B cell (primary cell): ENCODE results near the gene BDKRB1. TPM values are rescaled to one million over a fixed set of nuclear protein-coding genes. Genes with fewer than 3 reads are reported as not detected.

ENCODE experiments used
- ATAC-seq: fragments of 200-7000 bp; cut with Tn5 transposase; one replicate; pipeline ENCODE4 v1.10.0; 2021; ENCODE audit warnings: low read depth, mild to moderate bottlenecking, moderate number of reproducible peaks, moderate library complexity
- CTCF ChIA-PET: fragments of 350-600 bp; sonication (Branson Sonifier 250); formaldehyde crosslinking; loops from one replicate; lab custom pipeline; 2021; ENCODE audit warnings: antibody characterized with exemption, inconsistent platforms; lab: Charles Lee
- POLR2A ChIA-PET: fragments of 350-600 bp; sonication (Branson Sonifier 250); formaldehyde crosslinking; loops from one replicate; lab custom pipeline; 2021; ENCODE audit warnings: antibody characterized with exemption; lab: Charles Lee
- DNase-seq: peaks from one replicate; pipeline ENCODE4 v3.0.0; 2013
- H2AFZ ChIP-seq: 2 replicates; pipeline ENCODE4 v1.6.1; 2012; ENCODE audit warnings: mild to moderate bottlenecking, low read depth, low read length; ENCODE audit not compliant: insufficient read depth, poor library complexity, severe bottlenecking
- H3K27ac ChIP-seq, 2 donors: 1 replicate in 1 of 2; 2 replicates in 1 of 2; pipeline ENCODE4 v1.5.1; 2012 to 2013; ENCODE audit warnings: low read length in 2 of 2, mild to moderate bottlenecking in 2 of 2, moderate library complexity in 1 of 2
- H3K27me3 ChIP-seq, 4 experiments: fragments of 200-600 bp in 1 of 4; sonication (generic) in 1 of 4; replicated peaks in 1 of 4; 1 replicate in 2 of 4; 2 replicates in 2 of 4; pipeline versions ENCODE4 v1.6.1 to v1.7.0; 2013 to 2016; ENCODE audit warnings: low read length in 3 of 4, mild to moderate bottlenecking in 2 of 4, mixed read lengths in 1 of 4, moderate library complexity in 1 of 4; ENCODE audit not compliant: insufficient read depth in 4 of 4, control insufficient read depth in 3 of 4; ENCODE audit errors: control extremely low read depth in 1 of 4
- H3K36me3 ChIP-seq, 2 experiments: replicated peaks in 1 of 2; 1 replicate in 1 of 2; 2 replicates in 1 of 2; pipeline versions ENCODE4 v1.6.1 to v1.7.1; 2013; ENCODE audit warnings: low read length in 1 of 2; ENCODE audit not compliant: insufficient read depth in 2 of 2, control insufficient read depth in 1 of 2; ENCODE audit errors: control extremely low read depth in 1 of 2, extremely low read depth in 1 of 2
- H3K4me1 ChIP-seq, 2 donors: fragments of 200-600 bp in 1 of 2; sonication (generic) in 1 of 2; 1 replicate in 1 of 2; 2 replicates in 1 of 2; pipeline versions ENCODE4 v1.5.1 to v1.6.1; 2013 to 2017; ENCODE audit warnings: low read length in 2 of 2; ENCODE audit not compliant: control insufficient read depth in 2 of 2, insufficient read depth in 2 of 2
- H3K4me2 ChIP-seq: replicated peaks from 2 replicates; pipeline ENCODE3; 2012; ENCODE audit warnings: mild to moderate bottlenecking, low read depth, low read length; ENCODE audit not compliant: poor library complexity, severe bottlenecking
- H3K4me3 ChIP-seq, 5 experiments: fragments of 200-600 bp in 1 of 5; sonication (generic) in 1 of 5; 1 replicate in 3 of 5; 2 replicates in 2 of 5; pipeline versions ENCODE4 v1.5.1 to v1.7.0; 2011 to 2016; ENCODE audit warnings: low read length in 4 of 5, mild to moderate bottlenecking in 4 of 5, low read depth in 2 of 5, control low read depth in 1 of 5, moderate library complexity in 1 of 5; ENCODE audit not compliant: insufficient read depth in 1 of 5; ENCODE audit errors: control extremely low read depth in 1 of 5, extremely low read depth in 1 of 5
- H3K79me2 ChIP-seq: fragments of 200-600 bp; sonication (generic); one replicate; pipeline ENCODE4 v1.6.0; 2016; ENCODE audit warnings: low read length; ENCODE audit not compliant: control insufficient read depth, insufficient read depth
- H3K9ac ChIP-seq: fragments of 200-600 bp; sonication (generic); 2 replicates; pipeline ENCODE4 v1.6.1; 2017; ENCODE audit warnings: mild to moderate bottlenecking, low read length, moderate library complexity
- H3K9me3 ChIP-seq, 3 donors: one replicate each; pipeline versions ENCODE4 v1.6.1 to v1.7.1; 2013; ENCODE audit warnings: low read length in 2 of 3; ENCODE audit not compliant: control insufficient read depth in 2 of 3, insufficient read depth in 1 of 3; ENCODE audit errors: control extremely low read depth in 1 of 3
- H4K20me1 ChIP-seq: 2 replicates; pipeline ENCODE4 v1.6.0; 2012; ENCODE audit warnings: mild to moderate bottlenecking, low read length; ENCODE audit not compliant: insufficient read depth, control insufficient read depth, poor library complexity, severe bottlenecking
- H3K27ac Mint-ChIP-seq: one replicate; pipeline ENCODE4 v1.8.0; 2021; ENCODE audit warnings: mixed read lengths
- H3K27me3 Mint-ChIP-seq: one replicate; pipeline ENCODE4 v1.8.0; 2021; ENCODE audit warnings: mixed read lengths
- H3K4me1 Mint-ChIP-seq: one replicate; pipeline ENCODE4 v1.8.0; 2021; ENCODE audit warnings: mixed read lengths
- H3K4me3 Mint-ChIP-seq: one replicate; pipeline ENCODE4 v1.8.0; 2021; ENCODE audit warnings: mixed read lengths
- H3K9me3 Mint-ChIP-seq: one replicate; pipeline ENCODE4 v1.8.0; 2022; ENCODE audit warnings: mixed read lengths; ENCODE audit not compliant: insufficient read depth
- CTCF ChIP-seq: fragments of 200-600 bp; IDR thresholded peaks from one replicate; pipeline ENCODE4 v1.8.0; 2022; ENCODE audit warnings: antibody characterized with exemption, mild to moderate bottlenecking
- EZH2 ChIP-seq: IDR thresholded peaks from 2 replicates; pipeline ENCODE4 v1.6.1; 2012; ENCODE audit warnings: borderline replicate concordance, low read depth, mild to moderate bottlenecking, moderate library complexity, low read length; ENCODE audit not compliant: insufficient read depth, poor library complexity, severe bottlenecking
- WGBS: methylation state at CpG from one replicate; pipeline ENCODE4 v1.1.5; 2013; ENCODE audit warnings: missing lambda C conversion rate; ENCODE audit not compliant: insufficient coverage; 5-methylcytosine and 5-hydroxymethylcytosine counted together
- intact Hi-C: fragments of 100-400 bp; cut with micrococcal nuclease; formaldehyde crosslinking; loops from one replicate; pipeline ENCODE4 v1.10.0; 2022
- polyA plus RNA-seq: library from polyadenylated mRNA; depleted of rRNA; stranded (reverse); fragments of >200 nt; gene quantifications from 2 replicates; pipeline ENCODE4 v1.2.3, GENCODE V29; 2012
- total RNA-seq, 2 donors: library from RNA; stranded (reverse); fragments of 120-200 nt in 1 of 2; gene quantifications; 1 replicate in 1 of 2; 2 replicates in 1 of 2; pipeline versions ENCODE4 v1.2.3 to v1.2.4, GENCODE V29; 2013 to 2022

The BDKRB1 gene
- total and polyA plus RNA-seq, 2 donors (not counting 1 experiment from before 2014, with no cell fraction given) = not detected

- Histone ChIP-seq H3K4me2 (no peak overlapping the region), H3K27ac (no peak overlapping the region), H4K20me1 (no peaks in the 10 kb centered on the region), H3K27me3 (peaks cover 0 to 13% (median 2%) of the 10 kb centered on the region in 4 experiments), H3K4me1 (no peaks in the 10 kb centered on the region), H2AFZ (no peak overlapping the region), H3K9ac (no peak overlapping the region), H3K79me2 (no peaks in the 10 kb centered on the region), H3K4me3 (no peak overlapping the region), H3K36me3 (no peaks in the 10 kb centered on the region), H3K9me3 (no peaks in the 10 kb centered on the region)
- Mint-ChIP-seq H3K4me3 (no peak overlapping the region), H3K9me3 (no peaks in the 10 kb centered on the region), H3K27ac (no peak overlapping the region), H3K27me3 (peaks cover 46% of the 10 kb centered on the region), H3K4me1 (no peaks in the 10 kb centered on the region)
- intact Hi-C loops = no loop called here
- WGBS = 76% methylated on average over 6 of the region's 11 CpGs
- CTCF ChIA-PET = no interaction called here
- TF ChIP-seq CTCF (no peak), EZH2 (no peak)
- ATAC-seq = no peak
- POLR2A ChIA-PET = no interaction called here
- DNase-seq = no peak
These were observed 1.3 kb upstream of the BDKRB1 start for GRCh38 chr14:96254687-96255086.

DNA sequence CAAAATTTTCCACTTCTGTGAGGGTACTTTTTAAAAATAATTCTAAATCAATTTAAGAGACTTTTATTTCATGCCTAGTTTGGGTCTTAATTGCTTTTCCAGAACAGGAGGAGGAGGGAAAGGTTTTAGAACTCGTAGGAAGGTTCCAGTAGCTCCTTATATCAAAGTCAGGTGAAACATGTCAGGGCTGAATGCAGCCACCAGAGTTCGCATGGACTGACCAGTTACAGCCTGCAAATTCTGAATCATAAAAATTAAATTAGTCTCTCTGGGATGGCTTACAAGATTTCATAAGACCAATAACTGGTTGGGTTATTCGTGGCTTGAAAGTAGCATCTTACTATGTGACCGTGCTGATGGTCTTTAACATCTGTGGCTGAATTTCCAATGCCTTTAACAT lies 397 bp downstream of the BDKRB1 start:
- H2AFZ ChIP-seq = no peak overlapping the region
- H3K27me3 ChIP-seq = peaks cover 0 to 14% (median 2%) of the 10 kb centered on the region in 4 experiments
- no peaks in the 10 kb centered on the region for H4K20me1 ChIP-seq
- intact Hi-C loops = no loop called here
- TF ChIP-seq CTCF (no peak), EZH2 (no peak)
- H3K27me3 Mint-ChIP-seq = peaks cover 42% of the 10 kb centered on the region
- H3K36me3 ChIP-seq = no peaks in the 10 kb centered on the region
- H3K4me1 ChIP-seq = no peaks in the 10 kb centered on the region
- H3K27ac ChIP-seq = no peak overlapping the region
- no peak overlapping the region for H3K4me3 ChIP-seq
- H3K9me3 Mint-ChIP-seq = no peaks in the 10 kb centered on the region
- no peak overlapping the region for H3K27ac Mint-ChIP-seq
- CTCF ChIA-PET = no interaction called here
- no peak overlapping the region for H3K9ac ChIP-seq
- no peak for ATAC-seq
- no peaks in the 10 kb centered on the region for H3K79me2 ChIP-seq
- 73% methylated on average over 3 of the region's 4 CpGs for WGBS
- H3K4me2 ChIP-seq = no peak overlapping the region
- POLR2A ChIA-PET = no interaction called here
- H3K9me3 ChIP-seq = no peaks in the 10 kb centered on the region
- H3K4me3 Mint-ChIP-seq = no peak overlapping the region
- no peaks in the 10 kb centered on the region for H3K4me1 Mint-ChIP-seq
- no peak for DNase-seq
